ENCODE measurements around the gene MTR.

DNA sequence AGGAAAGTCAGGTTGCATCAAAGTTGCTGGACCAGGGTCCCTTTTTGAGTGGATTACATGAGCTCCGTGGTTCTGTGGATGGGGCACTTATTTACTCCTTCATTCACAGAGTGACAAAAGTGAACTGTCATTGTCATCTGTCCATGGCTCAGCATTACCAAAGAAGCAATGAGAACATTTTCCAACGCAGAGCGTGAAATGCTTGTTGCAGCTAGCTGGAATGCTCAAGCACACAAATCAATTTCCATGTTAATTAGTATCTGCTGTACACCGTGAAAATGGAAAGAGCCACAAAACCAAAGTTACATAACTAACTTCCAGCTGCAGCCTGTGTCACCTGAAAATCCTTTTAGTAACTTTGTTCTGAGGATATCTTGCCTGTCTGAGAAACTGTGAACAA lies 130.3 kb downstream of the MTR start:
- TF ChIP-seq TCF7 (CRISPR knock-in tag; IDR thresholded peaks at IDR 0.05; ENCODE audit: low read depth) = no peak
- TF ChIP-seq, protein P1, sequence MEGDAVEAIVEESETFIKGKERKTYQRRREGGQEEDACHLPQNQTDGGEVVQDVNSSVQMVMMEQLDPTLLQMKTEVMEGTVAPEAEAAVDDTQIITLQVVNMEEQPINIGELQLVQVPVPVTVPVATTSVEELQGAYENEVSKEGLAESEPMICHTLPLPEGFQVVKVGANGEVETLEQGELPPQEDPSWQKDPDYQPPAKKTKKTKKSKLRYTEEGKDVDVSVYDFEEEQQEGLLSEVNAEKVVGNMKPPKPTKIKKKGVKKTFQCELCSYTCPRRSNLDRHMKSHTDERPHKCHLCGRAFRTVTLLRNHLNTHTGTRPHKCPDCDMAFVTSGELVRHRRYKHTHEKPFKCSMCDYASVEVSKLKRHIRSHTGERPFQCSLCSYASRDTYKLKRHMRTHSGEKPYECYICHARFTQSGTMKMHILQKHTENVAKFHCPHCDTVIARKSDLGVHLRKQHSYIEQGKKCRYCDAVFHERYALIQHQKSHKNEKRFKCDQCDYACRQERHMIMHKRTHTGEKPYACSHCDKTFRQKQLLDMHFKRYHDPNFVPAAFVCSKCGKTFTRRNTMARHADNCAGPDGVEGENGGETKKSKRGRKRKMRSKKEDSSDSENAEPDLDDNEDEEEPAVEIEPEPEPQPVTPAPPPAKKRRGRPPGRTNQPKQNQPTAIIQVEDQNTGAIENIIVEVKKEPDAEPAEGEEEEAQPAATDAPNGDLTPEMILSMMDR (IDR thresholded peaks at IDR 0.05) = no peak
- TF ChIP-seq, protein P2, sequence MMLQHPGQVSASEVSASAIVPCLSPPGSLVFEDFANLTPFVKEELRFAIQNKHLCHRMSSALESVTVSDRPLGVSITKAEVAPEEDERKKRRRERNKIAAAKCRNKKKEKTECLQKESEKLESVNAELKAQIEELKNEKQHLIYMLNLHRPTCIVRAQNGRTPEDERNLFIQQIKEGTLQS (CRISPR knock-in tag; conservative IDR thresholded peaks at IDR 0.05) = no peak
- TF ChIP-seq, protein P3, sequence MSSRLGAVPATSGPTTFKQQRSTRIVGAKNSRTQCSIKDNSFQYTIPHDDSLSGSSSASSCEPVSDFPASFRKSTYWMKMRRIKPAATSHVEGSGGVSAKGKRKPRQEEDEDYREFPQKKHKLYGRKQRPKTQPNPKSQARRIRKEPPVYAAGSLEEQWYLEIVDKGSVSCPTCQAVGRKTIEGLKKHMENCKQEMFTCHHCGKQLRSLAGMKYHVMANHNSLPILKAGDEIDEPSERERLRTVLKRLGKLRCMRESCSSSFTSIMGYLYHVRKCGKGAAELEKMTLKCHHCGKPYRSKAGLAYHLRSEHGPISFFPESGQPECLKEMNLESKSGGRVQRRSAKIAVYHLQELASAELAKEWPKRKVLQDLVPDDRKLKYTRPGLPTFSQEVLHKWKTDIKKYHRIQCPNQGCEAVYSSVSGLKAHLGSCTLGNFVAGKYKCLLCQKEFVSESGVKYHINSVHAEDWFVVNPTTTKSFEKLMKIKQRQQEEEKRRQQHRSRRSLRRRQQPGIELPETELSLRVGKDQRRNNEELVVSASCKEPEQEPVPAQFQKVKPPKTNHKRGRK (CRISPR knock-in tag; IDR thresholded peaks at IDR 0.05; ENCODE audit: borderline replicate concordance) = no peak

All from WTC11 (cell line).